Measurements from ENCODE around the gene ICA1L. TPM values are rescaled to one million over a fixed set of nuclear protein-coding genes. Genes with fewer than 3 reads are reported as not detected.

The ICA1L gene
- polyA plus RNA-seq, 2 donors = 1.1 to 1.2 TPM

Other genes starting within 250 kb of the ICA1L start
- gene FAM117B, start 236.8 kb downstream of the ICA1L start, polyA plus RNA-seq = 1 to 10 TPM; 2.2 to 3.1 TPM
- 10 to 100 TPM; 20.6 to 21.6 TPM for gene WDR12, start 39.9 kb upstream of the ICA1L start, polyA plus RNA-seq
- gene CARF, start 40.5 kb upstream of the ICA1L start, polyA plus RNA-seq = 1 to 10 TPM; 1.7 to 2.0 TPM
- 1 to 10 TPM; 3.7 to 5.7 TPM for gene NBEAL1, start 143.1 kb upstream of the ICA1L start, polyA plus RNA-seq

Data from esophagus (tissue), 2 donors.